ENCODE results near the gene TWIST2.

TWIST2 gene

DNA sequence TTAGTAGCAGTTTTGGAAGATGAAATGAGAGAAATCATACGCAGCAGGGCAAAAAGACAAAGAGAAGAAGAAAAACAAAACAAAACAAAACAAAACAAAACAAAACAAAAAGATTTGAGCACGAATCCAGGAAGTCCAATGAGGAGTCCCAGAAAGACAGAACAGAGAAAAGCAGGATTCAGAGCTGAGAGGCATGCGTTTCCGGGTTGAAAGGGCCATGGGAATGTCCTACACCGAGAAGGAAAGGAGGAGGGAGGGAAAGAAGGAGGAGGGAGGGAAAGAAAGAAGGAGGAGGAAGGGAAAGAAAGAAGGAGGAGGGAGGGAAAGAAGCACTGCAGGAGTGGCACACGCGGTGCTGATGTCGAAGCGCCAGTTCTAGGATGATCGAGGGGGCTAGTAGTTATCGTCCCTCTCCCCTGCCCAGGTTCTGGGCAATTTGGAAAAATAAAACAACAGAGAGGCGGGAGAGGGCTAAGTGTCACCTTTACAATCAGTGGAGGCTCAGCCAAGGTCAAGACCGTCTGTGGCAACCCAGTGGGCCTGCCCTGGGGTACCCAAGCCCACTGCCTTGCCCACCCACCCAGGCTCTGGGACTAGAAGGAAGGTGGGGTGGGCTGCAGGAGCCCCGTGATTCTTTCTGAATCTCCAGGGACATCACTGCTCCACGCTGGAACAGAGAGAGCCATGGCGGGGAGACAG, 68.4 kb downstream of the TWIST2 start:
- no peaks in the 10 kb centered on the region for H3K4me1 Mint-ChIP-seq
- DNase-seq (ENCODE audit: low spot score in 2 of 2) (no peak), ATAC-seq (no peak)
- no peak overlapping the region for H3K4me3 Mint-ChIP-seq
- no peak overlapping the region for H3K27ac Mint-ChIP-seq
- no peaks in the 10 kb centered on the region for H3K9me3 Mint-ChIP-seq
- no peaks in the 10 kb centered on the region for H3K36me3 Mint-ChIP-seq

GRCh38 chr2:238916875-238917590, 69.1 kb downstream of the TWIST2 start:
- H3K27ac Mint-ChIP-seq = no peak overlapping the region
- H3K9me3 Mint-ChIP-seq = no peaks in the 10 kb centered on the region
- no peaks in the 10 kb centered on the region for H3K36me3 Mint-ChIP-seq
- no peak for DNase-seq (ENCODE audit: low spot score in 2 of 2)
- no peak for ATAC-seq
- H3K4me1 Mint-ChIP-seq = no peaks in the 10 kb centered on the region
- H3K4me3 Mint-ChIP-seq = no peak overlapping the region

GRCh38 chr2:238919307-238919706, 71.4 kb downstream of the TWIST2 start:
- no peak overlapping the region for H3K27ac Mint-ChIP-seq
- no peaks in the 10 kb centered on the region for H3K9me3 Mint-ChIP-seq
- H3K36me3 Mint-ChIP-seq = no peaks in the 10 kb centered on the region
- H3K4me1 Mint-ChIP-seq = no peaks in the 10 kb centered on the region
- no peak for DNase-seq (ENCODE audit: low spot score in 2 of 2)
- ATAC-seq = no peak
- H3K4me3 Mint-ChIP-seq = no peak overlapping the region

- H3K9me3 Mint-ChIP-seq = no peaks in the 10 kb centered on the region
- H3K27ac Mint-ChIP-seq = no peak overlapping the region
- H3K36me3 Mint-ChIP-seq = no peaks in the 10 kb centered on the region
- ATAC-seq (no peak), DNase-seq (ENCODE audit: low spot score in 2 of 2) (no peak)
- H3K4me3 Mint-ChIP-seq = no peak overlapping the region
- no peaks in the 10 kb centered on the region for H3K4me1 Mint-ChIP-seq
Observed at GRCh38 chr2:238920053-238920452, 72.2 kb downstream of the TWIST2 start.

GRCh38 chr2:238920601-238921001, 72.7 kb downstream of the TWIST2 start:
- Mint-ChIP-seq H3K4me1 (no peaks in the 10 kb centered on the region), H3K4me3 (no peak overlapping the region), H3K36me3 (no peaks in the 10 kb centered on the region), H3K9me3 (no peaks in the 10 kb centered on the region), H3K27ac (no peak overlapping the region)
- DNase-seq (ENCODE audit: low spot score in 2 of 2) (no peak), ATAC-seq (no peak)

GRCh38 chr2:238921259-238921658, 73.4 kb downstream of the TWIST2 start:
- Mint-ChIP-seq H3K27ac (no peak overlapping the region), H3K9me3 (no peaks in the 10 kb centered on the region), H3K4me3 (no peak overlapping the region), H3K36me3 (no peaks in the 10 kb centered on the region), H3K4me1 (no peaks in the 10 kb centered on the region)
- ATAC-seq (no peak), DNase-seq (ENCODE audit: low spot score in 2 of 2) (no peak)

DNA sequence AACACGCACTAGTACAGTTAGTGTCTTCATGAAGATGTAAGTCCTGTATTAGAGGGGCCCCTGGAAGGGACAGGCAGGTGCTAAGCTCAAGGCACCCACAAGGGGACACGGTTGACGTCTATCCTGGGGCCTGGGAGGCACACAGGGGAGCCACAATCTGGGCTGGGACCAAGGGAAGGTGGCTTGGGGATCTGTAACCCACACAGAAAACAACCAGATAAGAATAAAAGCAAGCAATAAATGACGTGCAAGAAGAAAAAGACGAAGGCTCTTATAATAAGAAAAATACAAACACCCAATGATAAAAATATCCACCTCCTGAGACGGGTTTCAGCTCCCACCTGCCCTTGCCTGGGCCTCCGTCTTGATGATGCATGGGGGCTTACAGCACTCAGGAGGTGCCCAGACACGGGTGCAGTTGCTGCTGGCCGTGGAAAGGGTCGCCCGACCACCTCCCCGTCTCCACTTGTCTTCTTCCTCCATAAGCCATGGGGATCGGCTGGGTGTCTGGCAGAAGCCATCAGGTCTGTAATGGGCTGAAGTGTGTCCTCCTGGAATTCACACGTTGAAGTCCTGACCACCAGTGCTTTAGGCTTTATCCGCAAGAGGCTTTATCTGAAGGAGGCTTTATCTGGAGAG, 73.9 kb downstream of the TWIST2 start:
- H3K36me3 Mint-ChIP-seq = no peaks in the 10 kb centered on the region
- no peaks in the 10 kb centered on the region for H3K9me3 Mint-ChIP-seq
- H3K27ac Mint-ChIP-seq = no peak overlapping the region
- ATAC-seq (no peak), DNase-seq (ENCODE audit: low spot score in 2 of 2) (no peak)
- H3K4me3 Mint-ChIP-seq = no peak overlapping the region
- H3K4me1 Mint-ChIP-seq = no peaks in the 10 kb centered on the region

GRCh38 chr2:238922435-238922834, 74.5 kb downstream of the TWIST2 start:
- DNase-seq (ENCODE audit: low spot score in 2 of 2) = no peak
- H3K9me3 Mint-ChIP-seq = no peaks in the 10 kb centered on the region
- no peak overlapping the region for H3K27ac Mint-ChIP-seq
- no peaks in the 10 kb centered on the region for H3K4me1 Mint-ChIP-seq
- H3K4me3 Mint-ChIP-seq = no peak overlapping the region
- no peak for ATAC-seq
- no peaks in the 10 kb centered on the region for H3K36me3 Mint-ChIP-seq

GRCh38 chr2:238924032-238924431, 76.1 kb downstream of the TWIST2 start:
- Mint-ChIP-seq H3K4me1 (no peaks in the 10 kb centered on the region), H3K36me3 (no peaks in the 10 kb centered on the region), H3K27ac (no peak overlapping the region), H3K4me3 (no peak overlapping the region), H3K9me3 (no peaks in the 10 kb centered on the region)
- DNase-seq (ENCODE audit: low spot score in 2 of 2) (no peak), ATAC-seq (no peak)

- no peak overlapping the region for H3K27ac Mint-ChIP-seq
- H3K4me3 Mint-ChIP-seq = no peak overlapping the region
- ATAC-seq = no peak
- no peaks in the 10 kb centered on the region for H3K4me1 Mint-ChIP-seq
- DNase-seq (ENCODE audit: low spot score in 2 of 2) = no peak
- H3K36me3 Mint-ChIP-seq = no peaks in the 10 kb centered on the region
- H3K9me3 Mint-ChIP-seq = no peaks in the 10 kb centered on the region
Observed at GRCh38 chr2:238924796-238925195, 76.9 kb downstream of the TWIST2 start.

- Mint-ChIP-seq H3K4me1 (no peaks in the 10 kb centered on the region), H3K9me3 (no peaks in the 10 kb centered on the region), H3K27ac (no peak overlapping the region), H3K4me3 (no peak overlapping the region), H3K36me3 (no peaks in the 10 kb centered on the region)
- DNase-seq (ENCODE audit: low spot score in 2 of 2) (no peak), ATAC-seq (no peak)
Observed at GRCh38 chr2:238925281-238925680, 77.4 kb downstream of the TWIST2 start.

- Mint-ChIP-seq H3K27ac (no peak overlapping the region), H3K36me3 (no peaks in the 10 kb centered on the region), H3K9me3 (no peaks in the 10 kb centered on the region), H3K4me3 (no peak overlapping the region), H3K4me1 (no peaks in the 10 kb centered on the region)
- DNase-seq (ENCODE audit: low spot score in 2 of 2) (no peak), ATAC-seq (no peak)
Observed at GRCh38 chr2:238925816-238926521, 78.1 kb downstream of the TWIST2 start.

GRCh38 chr2:238926761-238927611, 79.1 kb downstream of the TWIST2 start:
- Mint-ChIP-seq H3K36me3 (no peaks in the 10 kb centered on the region), H3K27ac (no peak overlapping the region), H3K9me3 (no peaks in the 10 kb centered on the region), H3K4me1 (no peaks in the 10 kb centered on the region), H3K4me3 (no peak overlapping the region)
- no peak for DNase-seq (ENCODE audit: low spot score in 2 of 2)
- no peak for ATAC-seq

GRCh38 chr2:238927746-238928519, 80.0 kb downstream of the TWIST2 start:
- ATAC-seq (no peak), DNase-seq (ENCODE audit: low spot score in 2 of 2) (no peak)
- no peaks in the 10 kb centered on the region for H3K36me3 Mint-ChIP-seq
- no peak overlapping the region for H3K27ac Mint-ChIP-seq
- H3K9me3 Mint-ChIP-seq = no peaks in the 10 kb centered on the region
- H3K4me3 Mint-ChIP-seq = no peak overlapping the region
- no peaks in the 10 kb centered on the region for H3K4me1 Mint-ChIP-seq

All from stimulated activated effector memory CD8-positive, alpha-beta T cell treated with anti-CD3 and anti-CD28 coated beads, Interleukin-12 subunit alpha, Interleukin-12 subunit beta, amount 100 ng/mL, for 72 hours (primary cell).